Lower leg skin (tissue), 4 donors: ENCODE data around the gene SLC6A13. TPM values are rescaled to one million over a fixed set of nuclear protein-coding genes. Genes with fewer than 3 reads are reported as not detected.

Experiments
- DNase-seq, 2 donors: peaks; one replicate each; pipeline ENCODE4 v3.0.0-alpha.2; 2019; ENCODE audit warnings: low spot score in 2 of 2
- H3K4me3 ChIP-seq: fragments of 200-600 bp; sonication (generic); 2 replicates; pipeline ENCODE4 v1.5.1; 2017; ENCODE audit warnings: mild to moderate bottlenecking, low read depth; ENCODE audit not compliant: poor library complexity, severe bottlenecking
- CTCF ChIP-seq, 3 donors: fragments of 450-650 bp; IDR thresholded peaks; one replicate each; pipeline ENCODE4 v1.5.1; 2016; ENCODE audit warnings: antibody characterized with exemption in 3 of 3, mild to moderate bottlenecking in 3 of 3, moderate library complexity in 2 of 3
- POLR2A ChIP-seq, 2 donors: fragments of 450-650 bp; IDR thresholded peaks; one replicate each; pipeline ENCODE4 v1.6.1; 2016 to 2017; ENCODE audit warnings: antibody characterized with exemption in 2 of 2, mild to moderate bottlenecking in 1 of 2, moderate library complexity in 1 of 2
- WGBS, 2 donors: methylation state at CpG; one replicate each; pipeline ENCODE4 v1.1.5; 2018; 5-methylcytosine and 5-hydroxymethylcytosine counted together
- intact Hi-C: fragments of 100-400 bp; cut with DNase I; formaldehyde crosslinking; loops from one replicate; pipeline ENCODE4 v1.15.0; 2023; ENCODE audit warnings: low total_unique reads
- total RNA-seq, 4 donors: library from RNA; depleted of rRNA; stranded (reverse); fragments of >200 nt; gene quantifications; one replicate each; pipeline ENCODE4 v1.1.0, GENCODE V29; 2016

The SLC6A13 gene
- total RNA-seq, 4 donors from 2014 or later, result not detected

GRCh38 chr12:197347-197746 lies 65.3 kb downstream of the SLC6A13 start:
- TF ChIP-seq CTCF (IDR thresholded peaks at IDR 0.05), result no peak
- TF ChIP-seq POLR2A (IDR thresholded peaks at IDR 0.05), result no peak
- no peak overlapping the region for H3K4me3 ChIP-seq
- no peak for DNase-seq
- intact Hi-C loops, result no loop called here
- 79 to 91% methylated on average over 3 of the region's 3 CpGs for WGBS, 2 donors

GRCh38 chr12:196436-196835 lies 66.2 kb downstream of the SLC6A13 start:
- DNase-seq, result no peak
- TF ChIP-seq CTCF (IDR thresholded peaks at IDR 0.05), result no peak
- TF ChIP-seq POLR2A (IDR thresholded peaks at IDR 0.05), result no peak
- intact Hi-C loops, result no loop called here
- no peak overlapping the region for H3K4me3 ChIP-seq
- 67 to 81% methylated on average over 4 of the region's 4 CpGs for WGBS, 2 donors

GRCh38 chr12:195951-196350 lies 66.7 kb downstream of the SLC6A13 start:
- no peak for DNase-seq
- WGBS, 2 donors, result 84 to 94% methylated on average over 9 of the region's 15 CpGs

GRCh38 chr12:195156-195555 lies 67.5 kb downstream of the SLC6A13 start:
- TF ChIP-seq CTCF (IDR thresholded peaks at IDR 0.05) (no peak), POLR2A (IDR thresholded peaks at IDR 0.05) (no peak)
- no peak overlapping the region for H3K4me3 ChIP-seq
- 72 to 73% methylated on average over 5 of the region's 5 CpGs for WGBS, 2 donors
- no peak for DNase-seq
- intact Hi-C loops, result no loop called here

More at GRCh38 chr12:195951-196350, 66.7 kb downstream of the SLC6A13 start:
- intact Hi-C loops, result no loop called here
- TF ChIP-seq POLR2A (IDR thresholded peaks at IDR 0.05) (no peak), CTCF (IDR thresholded peaks at IDR 0.05) (no peak)
- H3K4me3 ChIP-seq, result no peak overlapping the region

- intact Hi-C loops, result no loop called here
- TF ChIP-seq POLR2A (IDR thresholded peaks at IDR 0.05), result no peak
- no peak for TF ChIP-seq CTCF (IDR thresholded peaks at IDR 0.05)
- DNase-seq, result no peak
Observed at GRCh38 chr12:194276-194675, 68.4 kb downstream of the SLC6A13 start.

GRCh38 chr12:193261-193660 lies 69.4 kb downstream of the SLC6A13 start:
- WGBS, 2 donors, result 44 to 52% methylated on average over 10 of the region's 10 CpGs

More at GRCh38 chr12:194276-194675, 68.4 kb downstream of the SLC6A13 start:
- WGBS, 2 donors, result 76 to 80% methylated on average over 7 of the region's 7 CpGs
- H3K4me3 ChIP-seq, result no peak overlapping the region

More at GRCh38 chr12:193261-193660, 69.4 kb downstream of the SLC6A13 start:
- no peak overlapping the region for H3K4me3 ChIP-seq
- DNase-seq, result no peak
- intact Hi-C loops, result no loop called here
- no peak for TF ChIP-seq POLR2A (IDR thresholded peaks at IDR 0.05)
